ENCODE data around the gene RABGAP1L.

Gene RABGAP1L

GRCh38 chr1:174949645-174950044 lies 790.3 kb downstream of the RABGAP1L start:
- H3K4me3 ChIP-seq, result no peak overlapping the region
- TF ChIP-seq CTCF (IDR thresholded peaks at IDR 0.05), result no peak
- H3K27ac ChIP-seq, result no peak overlapping the region
- no peak for DNase-seq (ENCODE audit: low spot score)

GRCh38 chr1:174953285-174954072 lies 794.2 kb downstream of the RABGAP1L start:
- no peak overlapping the region for H3K27ac ChIP-seq
- H3K4me3 ChIP-seq, result no peak overlapping the region
- DNase-seq (ENCODE audit: low spot score), result no peak
- TF ChIP-seq CTCF (IDR thresholded peaks at IDR 0.05), result no peak

- TF ChIP-seq CTCF (IDR thresholded peaks at IDR 0.05), result no peak
- H3K27ac ChIP-seq, result no peak overlapping the region
- DNase-seq (ENCODE audit: low spot score), result no peak
- H3K4me3 ChIP-seq, result no peak overlapping the region
Measured at GRCh38 chr1:174954073-174954460, 794.7 kb downstream of the RABGAP1L start.

DNA sequence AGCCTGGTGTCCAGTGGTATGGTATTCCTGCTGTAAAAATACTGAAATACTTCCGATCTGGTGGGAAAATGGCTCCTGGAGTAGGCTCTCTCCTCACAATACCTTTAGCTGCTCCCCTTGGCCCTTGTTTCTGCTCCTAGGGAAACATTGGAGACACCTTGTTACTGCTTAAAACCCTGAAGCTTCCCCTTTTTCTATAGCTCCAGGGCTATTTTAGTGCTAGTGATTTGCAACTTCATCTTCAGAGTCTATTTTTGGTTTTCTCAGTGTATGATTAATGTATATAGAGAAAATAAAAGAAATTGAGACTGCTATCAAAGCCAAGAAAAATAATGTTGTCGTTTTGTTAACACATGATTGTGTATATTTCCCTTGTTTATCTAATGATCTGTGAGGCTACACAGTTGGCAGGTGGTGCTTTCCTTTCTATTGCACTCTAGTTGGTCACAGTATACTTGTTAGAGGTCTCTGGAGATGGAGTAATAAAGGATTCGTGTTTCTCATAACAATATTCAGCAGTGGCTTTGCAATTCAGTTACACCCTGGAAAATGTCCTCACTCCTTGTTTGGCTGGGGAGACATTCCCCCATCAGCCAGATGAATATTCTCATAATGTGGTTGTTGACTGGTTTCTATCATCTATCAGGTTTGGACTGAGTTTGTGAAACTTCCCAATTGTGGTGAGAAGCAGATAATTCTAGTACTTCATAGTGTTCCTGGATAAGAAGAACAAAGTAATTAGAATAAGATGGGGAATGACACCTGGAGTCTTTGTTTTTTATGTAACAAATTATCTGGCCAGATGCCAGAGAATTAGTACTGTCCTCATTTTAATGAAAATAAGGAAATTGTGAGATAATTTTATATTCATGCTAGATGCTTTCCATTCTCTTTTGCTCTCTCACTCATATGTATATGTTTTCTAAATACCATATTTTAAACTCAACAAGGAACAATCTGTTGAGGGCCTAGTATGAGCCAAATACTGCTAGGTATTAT lies 795.6 kb downstream of the RABGAP1L start:
- no peak for DNase-seq (ENCODE audit: low spot score)
- Histone ChIP-seq H3K4me3 (no peak overlapping the region), H3K27ac (no peak overlapping the region)
- TF ChIP-seq CTCF (IDR thresholded peaks at IDR 0.05), result no peak

- Histone ChIP-seq H3K4me3 (no peak overlapping the region), H3K27ac (no peak overlapping the region)
- DNase-seq (ENCODE audit: low spot score), result no peak
- no peak for TF ChIP-seq CTCF (IDR thresholded peaks at IDR 0.05)
Measured at GRCh38 chr1:174956086-174956485, 796.8 kb downstream of the RABGAP1L start.

DNA sequence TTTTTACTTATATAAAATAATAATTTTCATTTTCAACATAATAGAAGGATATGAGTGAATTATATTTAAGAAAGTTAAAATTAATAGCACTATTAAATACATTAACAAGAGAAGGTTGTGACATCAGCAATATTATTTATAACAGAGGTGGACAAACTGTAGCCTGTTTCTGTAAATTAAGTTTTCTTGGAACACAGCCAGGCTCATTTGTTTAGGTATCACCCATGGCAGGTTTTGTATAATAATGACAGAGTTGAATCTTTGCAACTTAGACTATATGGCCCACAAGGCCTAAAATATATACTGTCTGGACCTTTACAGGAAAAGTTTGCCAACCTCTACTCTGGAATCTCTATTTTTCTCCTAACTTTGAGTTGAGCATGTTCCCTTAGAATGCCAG lies 797.7 kb downstream of the RABGAP1L start:
- no peak for TF ChIP-seq CTCF (IDR thresholded peaks at IDR 0.05)
- no peak overlapping the region for H3K4me3 ChIP-seq
- DNase-seq (ENCODE audit: low spot score), result no peak
- H3K27ac ChIP-seq, result no peak overlapping the region

Data from coronary artery (tissue), 2 donors.